H1 (cell line): ENCODE results near the gene MAN2A1.

Source experiments
- CTCF ChIP-seq, 3 experiments: IDR thresholded peaks; 1 replicate in 2 of 3; 2 replicates in 1 of 3; pipeline versions ENCODE4 v1.5.1 to v1.6.1; 2011; ENCODE audit warnings: low read length in 3 of 3, mild to moderate bottlenecking in 3 of 3, inconsistent platforms in 2 of 3, low read depth in 1 of 3, moderate library complexity in 1 of 3; ENCODE audit not compliant: insufficient read depth in 1 of 3; ENCODE audit errors: control extremely low read depth in 1 of 3
- KDM1A ChIP-seq: fragments of 200-600, 300-600 bp; sonication (generic); IDR thresholded peaks from 2 replicates; pipeline ENCODE4 v1.7.1; 2016; ENCODE audit warnings: mild to moderate bottlenecking, low read length, borderline replicate concordance

DNA sequence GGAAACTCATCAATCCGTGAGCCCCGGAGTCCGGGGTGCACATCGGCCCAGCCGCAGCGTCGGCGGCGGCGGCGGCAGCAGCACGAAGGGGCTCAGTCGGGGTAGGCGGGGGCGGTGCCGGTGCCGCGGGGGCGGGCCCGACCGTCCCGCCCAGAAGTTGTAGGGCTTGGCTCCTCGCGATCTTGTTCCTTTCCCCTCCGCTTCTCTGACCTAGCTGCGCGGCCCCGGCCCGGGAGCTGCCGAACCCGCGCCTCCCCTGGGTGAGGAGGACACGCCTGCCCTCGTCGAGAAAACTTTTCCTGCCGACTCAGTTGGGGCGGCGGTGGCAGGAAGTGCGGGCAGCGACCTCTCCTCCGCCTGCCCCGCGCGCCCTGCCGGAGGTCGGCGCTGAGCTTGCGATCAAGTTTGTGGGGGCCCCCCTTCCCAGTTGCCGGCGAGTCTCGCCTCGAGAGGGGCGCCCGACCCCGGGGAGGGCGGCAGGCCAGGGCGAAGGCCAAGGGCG lies at the start of gene MAN2A1:
- TF ChIP-seq KDM1A: no peak
- TF ChIP-seq CTCF (IDR thresholded peaks at IDR 0.05; ENCODE audit: control extremely low read depth in 1 of 3, insufficient read depth in 1 of 3, low read depth in 1 of 3, low read length in 3 of 3): no peak
